ENCODE results near the gene CYP1A2. TPM values are rescaled to one million over a fixed set of nuclear protein-coding genes. Genes with fewer than 3 reads are reported as not detected.

CYP1A2 gene
- total and polyA plus RNA-seq, 9 of the 15 experiments (the other 6 are each of a cell fraction or from before 2014, with no cell fraction given): not detected

DNA sequence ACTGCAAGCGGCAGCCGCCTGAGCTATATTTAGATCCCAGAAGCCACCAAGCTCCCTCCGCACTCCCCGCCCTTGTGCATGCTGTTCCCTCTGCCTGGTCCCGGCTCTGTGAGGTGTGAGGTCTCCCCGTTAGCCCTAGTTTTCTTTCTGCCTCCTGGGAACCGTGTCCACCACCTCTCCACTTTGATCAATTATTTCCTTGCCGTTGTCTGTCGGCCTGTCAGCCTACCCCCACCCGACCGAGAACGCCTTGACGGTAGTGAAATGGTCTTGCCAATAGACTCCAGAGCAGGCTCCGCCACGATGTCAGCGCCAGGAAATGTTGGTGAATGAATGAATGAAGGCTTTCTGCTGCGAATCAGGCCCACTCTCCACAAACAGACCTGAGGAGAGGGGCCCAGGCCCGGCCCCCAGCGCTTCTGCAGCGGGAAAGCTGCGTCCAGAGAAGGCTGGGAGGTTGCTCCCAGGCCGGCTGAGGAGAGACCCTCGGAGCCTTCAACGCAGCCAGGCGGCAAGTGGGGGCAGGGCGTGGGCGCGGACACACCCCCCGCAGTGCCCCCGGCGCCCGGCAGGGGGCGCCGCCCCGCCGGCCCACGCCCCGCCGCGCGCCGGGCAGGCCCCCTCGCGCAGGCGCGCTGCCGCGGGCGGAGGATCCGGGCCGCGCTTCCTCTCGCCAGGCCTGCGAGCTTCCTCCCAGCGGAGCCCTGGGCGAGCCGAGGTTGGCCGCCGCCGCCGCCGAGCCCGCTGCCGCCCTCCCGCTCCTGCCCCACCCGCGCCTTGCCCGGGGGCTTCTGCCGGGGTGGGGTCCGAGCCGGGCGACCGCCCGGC, 33.0 kb downstream of the CYP1A2 start, which contains the start of gene CSK (continued):
- TF ChIP-seq, protein P1, sequence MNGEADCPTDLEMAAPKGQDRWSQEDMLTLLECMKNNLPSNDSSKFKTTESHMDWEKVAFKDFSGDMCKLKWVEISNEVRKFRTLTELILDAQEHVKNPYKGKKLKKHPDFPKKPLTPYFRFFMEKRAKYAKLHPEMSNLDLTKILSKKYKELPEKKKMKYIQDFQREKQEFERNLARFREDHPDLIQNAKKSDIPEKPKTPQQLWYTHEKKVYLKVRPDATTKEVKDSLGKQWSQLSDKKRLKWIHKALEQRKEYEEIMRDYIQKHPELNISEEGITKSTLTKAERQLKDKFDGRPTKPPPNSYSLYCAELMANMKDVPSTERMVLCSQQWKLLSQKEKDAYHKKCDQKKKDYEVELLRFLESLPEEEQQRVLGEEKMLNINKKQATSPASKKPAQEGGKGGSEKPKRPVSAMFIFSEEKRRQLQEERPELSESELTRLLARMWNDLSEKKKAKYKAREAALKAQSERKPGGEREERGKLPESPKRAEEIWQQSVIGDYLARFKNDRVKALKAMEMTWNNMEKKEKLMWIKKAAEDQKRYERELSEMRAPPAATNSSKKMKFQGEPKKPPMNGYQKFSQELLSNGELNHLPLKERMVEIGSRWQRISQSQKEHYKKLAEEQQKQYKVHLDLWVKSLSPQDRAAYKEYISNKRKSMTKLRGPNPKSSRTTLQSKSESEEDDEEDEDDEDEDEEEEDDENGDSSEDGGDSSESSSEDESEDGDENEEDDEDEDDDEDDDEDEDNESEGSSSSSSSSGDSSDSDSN (IDR thresholded peaks at IDR 0.05; ENCODE audit: borderline replicate concordance in 1 of 2, low read depth in 2 of 2, low read length in 2 of 2): 0 out of 4 replicates have a peak, but pooled peaks of 1 of the 2 experiments have one; percentile 29
- TF ChIP-seq PTBP1 (IDR thresholded peaks at IDR 0.05; ENCODE audit: low read depth, low read length) (no peak), NUFIP1 (IDR thresholded peaks at IDR 0.05; ENCODE audit: partially characterized antibody) (no peak), CHD2 (IDR thresholded peaks at IDR 0.05; ENCODE audit: low read depth, low read length) (no peak), ELF2 (CRISPR knock-in tag; IDR thresholded peaks at IDR 0.05) (no peak), OTX1 (CRISPR knock-in tag; IDR thresholded peaks at IDR 0.05) (no peak), ZZZ3 (IDR thresholded peaks at IDR 0.05) (no peak), ZNF12 (CRISPR knock-in tag; IDR thresholded peaks at IDR 0.05) (no peak), STAG1 (CRISPR knock-in tag; IDR thresholded peaks at IDR 0.05; ENCODE audit: borderline replicate concordance) (no peak), ZNF76 (CRISPR knock-in tag; IDR thresholded peaks at IDR 0.05; ENCODE audit: borderline replicate concordance) (no peak), ZNF717 (CRISPR knock-in tag; IDR thresholded peaks at IDR 0.05) (no peak), SMARCE1 (IDR thresholded peaks at IDR 0.05) (no peak), ZNF830 (CRISPR knock-in tag; IDR thresholded peaks at IDR 0.05) (no peak), POLR2AphosphoS5 (IDR thresholded peaks at IDR 0.05; ENCODE audit: control insufficient read depth, insufficient read depth, low read depth, low read length) (0 out of 2 replicates have a peak, but pooled peaks have one; percentile 37)
- TF ChIP-seq, protein P2, sequence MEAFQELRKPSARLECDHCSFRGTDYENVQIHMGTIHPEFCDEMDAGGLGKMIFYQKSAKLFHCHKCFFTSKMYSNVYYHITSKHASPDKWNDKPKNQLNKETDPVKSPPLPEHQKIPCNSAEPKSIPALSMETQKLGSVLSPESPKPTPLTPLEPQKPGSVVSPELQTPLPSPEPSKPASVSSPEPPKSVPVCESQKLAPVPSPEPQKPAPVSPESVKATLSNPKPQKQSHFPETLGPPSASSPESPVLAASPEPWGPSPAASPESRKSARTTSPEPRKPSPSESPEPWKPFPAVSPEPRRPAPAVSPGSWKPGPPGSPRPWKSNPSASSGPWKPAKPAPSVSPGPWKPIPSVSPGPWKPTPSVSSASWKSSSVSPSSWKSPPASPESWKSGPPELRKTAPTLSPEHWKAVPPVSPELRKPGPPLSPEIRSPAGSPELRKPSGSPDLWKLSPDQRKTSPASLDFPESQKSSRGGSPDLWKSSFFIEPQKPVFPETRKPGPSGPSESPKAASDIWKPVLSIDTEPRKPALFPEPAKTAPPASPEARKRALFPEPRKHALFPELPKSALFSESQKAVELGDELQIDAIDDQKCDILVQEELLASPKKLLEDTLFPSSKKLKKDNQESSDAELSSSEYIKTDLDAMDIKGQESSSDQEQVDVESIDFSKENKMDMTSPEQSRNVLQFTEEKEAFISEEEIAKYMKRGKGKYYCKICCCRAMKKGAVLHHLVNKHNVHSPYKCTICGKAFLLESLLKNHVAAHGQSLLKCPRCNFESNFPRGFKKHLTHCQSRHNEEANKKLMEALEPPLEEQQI (IDR thresholded peaks at IDR 0.05): no peak
- TF ChIP-seq, protein P3, sequence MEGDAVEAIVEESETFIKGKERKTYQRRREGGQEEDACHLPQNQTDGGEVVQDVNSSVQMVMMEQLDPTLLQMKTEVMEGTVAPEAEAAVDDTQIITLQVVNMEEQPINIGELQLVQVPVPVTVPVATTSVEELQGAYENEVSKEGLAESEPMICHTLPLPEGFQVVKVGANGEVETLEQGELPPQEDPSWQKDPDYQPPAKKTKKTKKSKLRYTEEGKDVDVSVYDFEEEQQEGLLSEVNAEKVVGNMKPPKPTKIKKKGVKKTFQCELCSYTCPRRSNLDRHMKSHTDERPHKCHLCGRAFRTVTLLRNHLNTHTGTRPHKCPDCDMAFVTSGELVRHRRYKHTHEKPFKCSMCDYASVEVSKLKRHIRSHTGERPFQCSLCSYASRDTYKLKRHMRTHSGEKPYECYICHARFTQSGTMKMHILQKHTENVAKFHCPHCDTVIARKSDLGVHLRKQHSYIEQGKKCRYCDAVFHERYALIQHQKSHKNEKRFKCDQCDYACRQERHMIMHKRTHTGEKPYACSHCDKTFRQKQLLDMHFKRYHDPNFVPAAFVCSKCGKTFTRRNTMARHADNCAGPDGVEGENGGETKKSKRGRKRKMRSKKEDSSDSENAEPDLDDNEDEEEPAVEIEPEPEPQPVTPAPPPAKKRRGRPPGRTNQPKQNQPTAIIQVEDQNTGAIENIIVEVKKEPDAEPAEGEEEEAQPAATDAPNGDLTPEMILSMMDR (IDR thresholded peaks at IDR 0.05 in 2 of 3, conservative IDR thresholded peaks at IDR 0.05 in 1 of 3; ENCODE audit: insufficient read depth in 2 of 3, low read depth in 1 of 3, low read length in 3 of 3): peak; percentile 48 to 65 (median 62); a peak in 5 of 6 replicates
- TF ChIP-seq, protein P4, sequence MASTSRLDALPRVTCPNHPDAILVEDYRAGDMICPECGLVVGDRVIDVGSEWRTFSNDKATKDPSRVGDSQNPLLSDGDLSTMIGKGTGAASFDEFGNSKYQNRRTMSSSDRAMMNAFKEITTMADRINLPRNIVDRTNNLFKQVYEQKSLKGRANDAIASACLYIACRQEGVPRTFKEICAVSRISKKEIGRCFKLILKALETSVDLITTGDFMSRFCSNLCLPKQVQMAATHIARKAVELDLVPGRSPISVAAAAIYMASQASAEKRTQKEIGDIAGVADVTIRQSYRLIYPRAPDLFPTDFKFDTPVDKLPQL (IDR thresholded peaks at IDR 0.05; ENCODE audit: extremely low read depth, insufficient read length): no peak
- TF ChIP-seq, protein P5, sequence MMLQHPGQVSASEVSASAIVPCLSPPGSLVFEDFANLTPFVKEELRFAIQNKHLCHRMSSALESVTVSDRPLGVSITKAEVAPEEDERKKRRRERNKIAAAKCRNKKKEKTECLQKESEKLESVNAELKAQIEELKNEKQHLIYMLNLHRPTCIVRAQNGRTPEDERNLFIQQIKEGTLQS (IDR thresholded peaks at IDR 0.05): no peak
- TF ChIP-seq, protein P5 (CRISPR knock-in tag; conservative IDR thresholded peaks at IDR 0.05): no peak

Measured in K562 (cell line).